GM23248 (cell line): ENCODE results near the gene ANKRD65. TPM values are rescaled to one million over a fixed set of nuclear protein-coding genes. Genes with fewer than 3 reads are reported as not detected.
A peak's percentile ranks its signal among the peaks of the same experiment; 100 is the strongest.
"Not testable (repeated sequence)": the region's sequence is repeated elsewhere in the genome, so short reads cannot be mapped to it uniquely, and the experiment has no call there.

Experiments used
- DNase-seq: peaks from one replicate; pipeline ENCODE4 v3.0.0-alpha.2; 2015
- H2AFZ ChIP-seq: fragments of 200-600 bp; sonication (generic); 2 replicates; pipeline ENCODE4 v1.6.1; 2016; ENCODE audit warnings: antibody characterized with exemption
- H3F3A ChIP-seq: fragments of 200-600 bp; sonication (generic); 2 replicates; pipeline ENCODE4 v1.6.1; 2016; ENCODE audit warnings: mild to moderate bottlenecking, antibody characterized with exemption, mixed run types; ENCODE audit not compliant: insufficient read depth
- H3K27ac ChIP-seq: fragments of 200-600 bp; sonication (generic); 2 replicates; pipeline ENCODE4 v1.5.1; 2016; ENCODE audit warnings: mild to moderate bottlenecking
- H3K27me3 ChIP-seq: fragments of 200-600 bp; sonication (generic); replicated peaks from 2 replicates; pipeline ENCODE4 v1.6.1; 2016; ENCODE audit warnings: mild to moderate bottlenecking; ENCODE audit not compliant: insufficient read depth
- H3K36me3 ChIP-seq: fragments of 200-600 bp; sonication (generic); 2 replicates; pipeline ENCODE4 v1.6.1; 2016; ENCODE audit warnings: low read depth, mild to moderate bottlenecking
- H3K4me1 ChIP-seq: fragments of 200-600 bp; sonication (generic); 2 replicates; pipeline ENCODE4 v1.6.1; 2016; ENCODE audit warnings: mild to moderate bottlenecking; ENCODE audit not compliant: insufficient read depth
- H3K4me2 ChIP-seq: fragments of 200-600 bp; sonication (generic); one replicate; pipeline ENCODE4 v1.6.1; 2016; ENCODE audit warnings: mild to moderate bottlenecking; ENCODE audit not compliant: unreplicated experiment
- H3K4me3 ChIP-seq: fragments of 200-600 bp; sonication (generic); 2 replicates; pipeline ENCODE4 v1.5.1; 2016; ENCODE audit warnings: mild to moderate bottlenecking
- H3K79me2 ChIP-seq: fragments of 200-600 bp; sonication (generic); 2 replicates; pipeline ENCODE4 v1.6.1; 2016; ENCODE audit warnings: mild to moderate bottlenecking; ENCODE audit not compliant: insufficient read depth
- H3K9ac ChIP-seq: fragments of 200-600 bp; sonication (generic); 2 replicates; pipeline ENCODE4 v1.6.1; 2016; ENCODE audit warnings: mild to moderate bottlenecking
- H3K9me2 ChIP-seq: fragments of 200-600 bp; sonication (generic); 2 replicates; pipeline ENCODE4 v1.6.1; 2016; ENCODE audit warnings: mixed run types, mild to moderate bottlenecking, moderate library complexity; ENCODE audit not compliant: insufficient read depth
- H3K9me3 ChIP-seq: fragments of 200-600 bp; sonication (generic); one replicate; pipeline ENCODE4 v1.6.1; 2017; ENCODE audit warnings: low read depth
- H4K20me1 ChIP-seq: fragments of 200-600 bp; sonication (generic); 2 replicates; pipeline ENCODE4 v1.6.0; 2016; ENCODE audit not compliant: insufficient read depth
- EZH2 ChIP-seq: fragments of 200-600 bp; sonication (generic); IDR thresholded peaks from 2 replicates; pipeline ENCODE4 v1.6.1; 2018; ENCODE audit warnings: antibody characterized with exemption, mild to moderate bottlenecking; ENCODE audit not compliant: insufficient read depth, poor library complexity, severe bottlenecking
- EZH2phosphoT487 ChIP-seq: fragments of 200-600 bp; sonication (generic); IDR thresholded peaks from 2 replicates; pipeline ENCODE4 v1.6.1; 2018; ENCODE audit warnings: antibody characterized with exemption, moderate library complexity, mild to moderate bottlenecking, low read depth; ENCODE audit not compliant: insufficient read depth
- WGBS, 2 experiments: methylation state at CpG; one replicate each; pipeline ENCODE4 v1.1.6; 2015 to 2017; ENCODE audit warnings: low lambda C conversion rate in 2 of 2, low coverage in 1 of 2; ENCODE audit errors: missing lambda C conversion rate in 2 of 2; 5-methylcytosine and 5-hydroxymethylcytosine counted together
- in situ Hi-C: fragments of 300-500 bp; cut with MboI; formaldehyde crosslinking; loops from 2 replicates; pipeline ENCODE4 v1.15.0; 2020
- polyA plus RNA-seq: library from polyadenylated mRNA; unstranded; fragments of >200 nt; fragmentation: Nextera tagmentation; extraction: Ambion mirVana; gene quantifications from 2 replicates; pipeline ENCODE4 v1.2.1, GENCODE V29; 2016
- total RNA-seq: library from RNA; depleted of rRNA; stranded (reverse); fragments of >200 nt; shearing (Covaris generic); gene quantifications from 2 replicates; pipeline ENCODE4 v1.2.3, GENCODE V29; 2014

The ANKRD65 gene
- total and polyA plus RNA-seq, 2 experiments from 2014 or later: 0.44 to 0.97 TPM

DNA sequence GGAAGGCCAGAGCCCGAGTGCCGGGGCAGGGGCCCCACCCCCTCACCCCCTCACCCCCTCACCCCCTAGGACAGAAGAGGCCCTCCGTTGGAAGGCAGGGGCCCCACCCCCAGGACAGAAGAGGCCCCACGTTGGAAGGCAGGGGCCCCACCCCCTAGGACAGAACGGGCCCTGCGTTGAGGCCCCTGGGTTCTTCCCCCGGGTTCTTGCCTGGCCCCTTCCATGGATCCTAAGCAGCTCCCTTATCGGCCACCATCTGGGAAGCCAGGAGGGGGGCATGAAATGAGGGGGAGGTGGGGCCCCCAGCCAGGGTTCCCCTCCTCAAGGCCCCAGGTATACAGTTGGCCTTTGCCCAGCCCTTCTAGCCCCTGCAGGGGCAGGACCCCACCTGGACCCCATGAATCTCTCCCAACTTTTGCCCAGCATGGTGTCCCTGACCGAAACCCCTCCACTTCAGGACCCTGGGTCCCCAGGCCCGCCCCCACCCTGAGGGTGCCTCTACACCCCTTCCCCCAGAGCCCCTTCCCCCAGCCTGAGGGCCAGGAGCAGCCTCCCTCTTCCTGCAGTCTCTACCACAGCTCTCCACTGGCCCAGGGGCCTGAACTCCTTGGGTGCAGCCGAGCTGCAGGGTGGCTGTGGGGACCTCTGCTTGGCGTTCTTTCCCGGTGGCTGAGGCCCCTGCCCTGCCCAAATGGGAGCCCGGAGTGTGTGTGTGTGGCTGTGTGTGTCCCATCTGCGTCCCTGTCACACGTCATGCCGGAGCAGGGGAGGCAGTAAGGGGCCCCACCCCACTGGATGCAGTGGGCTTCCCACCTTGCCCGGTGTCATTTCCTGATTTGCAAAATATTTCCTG lies 10.1 kb upstream of the ANKRD65 start:
- H3K4me1 ChIP-seq: no peaks in the 10 kb centered on the region
- DNase-seq: no peak
- H3K9me2 ChIP-seq: no peaks in the 10 kb centered on the region
- no peak overlapping the region for H3K9ac ChIP-seq
- no peak overlapping the region for H3K4me2 ChIP-seq
- TF ChIP-seq EZH2: no peak
- TF ChIP-seq EZH2phosphoT487: no peak
- no peaks in the 10 kb centered on the region for H3K36me3 ChIP-seq
- no peak overlapping the region for H2AFZ ChIP-seq
- H3K27ac ChIP-seq: no peak overlapping the region
- no peaks in the 10 kb centered on the region for H3K79me2 ChIP-seq
- no peaks in the 10 kb centered on the region for H3K27me3 ChIP-seq
- no peak overlapping the region for H3K4me3 ChIP-seq
- in situ Hi-C loops: no loop called here
- no peaks in the 10 kb centered on the region for H4K20me1 ChIP-seq
- WGBS, 2 experiments: 71 to 78% methylated on average over 11 to 18 of the region's 18 CpGs
- 0 out of 2 replicates have a peak, but pooled peaks cover 7% of the 10 kb centered on the region for H3F3A ChIP-seq
- no peaks in the 10 kb centered on the region for H3K9me3 ChIP-seq

- Histone ChIP-seq H3K27ac (no peak overlapping the region), H3K9me2 (no peaks in the 10 kb centered on the region), H3K79me2 (no peaks in the 10 kb centered on the region), H3K4me3 (no peak overlapping the region), H3K27me3 (no peaks in the 10 kb centered on the region), H2AFZ (no peak overlapping the region), H3K9ac (no peak overlapping the region), H4K20me1 (no peaks in the 10 kb centered on the region), H3K4me2 (no peak overlapping the region), H3K36me3 (no peaks in the 10 kb centered on the region), H3F3A (0 out of 2 replicates have a peak, but pooled peaks cover 7% of the 10 kb centered on the region), H3K9me3 (no peaks in the 10 kb centered on the region), H3K4me1 (no peaks in the 10 kb centered on the region)
- WGBS, 2 experiments: 45 to 52% methylated on average over 31 to 35 of the region's 35 CpGs
- TF ChIP-seq EZH2 (no peak), EZH2phosphoT487 (no peak)
- in situ Hi-C loops: no loop called here
- peak; percentile 27 for DNase-seq
Measured at GRCh38 chr1:1430114-1430982, 9.3 kb upstream of the ANKRD65 start.

GRCh38 chr1:1429671-1430073 lies 8.6 kb upstream of the ANKRD65 start:
- H4K20me1 ChIP-seq: no peaks in the 10 kb centered on the region
- no peak overlapping the region for H3K27ac ChIP-seq
- 74% methylated on average over 6 of the region's 6 CpGs for WGBS, 2 experiments
- no peak overlapping the region for H3K9ac ChIP-seq
- no peaks in the 10 kb centered on the region for H3K4me1 ChIP-seq
- in situ Hi-C loops: no loop called here
- no peaks in the 10 kb centered on the region for H3K27me3 ChIP-seq
- H3K9me3 ChIP-seq: no peaks in the 10 kb centered on the region
- no peak overlapping the region for H2AFZ ChIP-seq
- DNase-seq: no peak
- no peak for TF ChIP-seq EZH2
- TF ChIP-seq EZH2phosphoT487: no peak
- H3K36me3 ChIP-seq: no peaks in the 10 kb centered on the region
- no peak overlapping the region for H3K4me3 ChIP-seq
- no peaks in the 10 kb centered on the region for H3K79me2 ChIP-seq
- 0 out of 2 replicates have a peak, but pooled peaks cover 7% of the 10 kb centered on the region for H3F3A ChIP-seq
- H3K9me2 ChIP-seq: no peaks in the 10 kb centered on the region
- H3K4me2 ChIP-seq: no peak overlapping the region

GRCh38 chr1:1428967-1429366 lies 7.9 kb upstream of the ANKRD65 start:
- H3K79me2 ChIP-seq, H4K20me1 ChIP-seq, in situ Hi-C loops, H3K4me2 ChIP-seq, DNase-seq, H3K4me1 ChIP-seq, H2AFZ ChIP-seq, H3K9me3 ChIP-seq, H3F3A ChIP-seq, H3K36me3 ChIP-seq, H3K9ac ChIP-seq, H3K27ac ChIP-seq, H3K4me3 ChIP-seq, H3K9me2 ChIP-seq, H3K27me3 ChIP-seq: not testable (repeated sequence)
- WGBS, 2 experiments: 66 to 89% methylated on average over 3 to 6 of the region's 6 CpGs
